ENCODE results near the gene PIM2. TPM values are rescaled to one million over a fixed set of nuclear protein-coding genes. Genes with fewer than 3 reads are reported as not detected.

PIM2 gene
- total and polyA plus RNA-seq, 2 donors from 2014 or later, result 8.7 to 29.6 TPM

- DNase-seq (peak; percentile 93 to 95 (median 94)), FAIRE-seq (peak; percentile 97)
- Histone ChIP-seq H3K27ac (ENCODE audit: low read depth in 2 of 2, low read length in 2 of 2) (no peak overlapping the region), H3K36me3 (ENCODE audit: control insufficient read depth in 2 of 3, insufficient read depth in 3 of 3, low read length in 3 of 3) (no peaks in the 10 kb centered on the region), H3K9me3 (ENCODE audit: control insufficient read depth in 2 of 3, insufficient read depth in 1 of 3, low read length in 3 of 3) (no peaks in the 10 kb centered on the region), H3K4me3 (ENCODE audit: low read length in 3 of 3) (peak overlapping the region in 2 of 3 donors; percentile 28 to 46), H3K9ac (ENCODE audit: low read length in 3 of 3) (peak overlapping the region in 1 of 3 donors; percentile 19), H3K4me1 (ENCODE audit: control insufficient read depth in 2 of 3, insufficient read depth in 2 of 3, low read depth in 1 of 3, low read length in 3 of 3) (peaks cover 0 to 15% (median 0%) of the 10 kb centered on the region in 3 donors), H3K27me3 (ENCODE audit: control insufficient read depth, insufficient read depth, low read length) (no peaks in the 10 kb centered on the region)
- peak; percentile 75 for TF ChIP-seq CTCF (IDR thresholded peaks at IDR 0.05; ENCODE audit: borderline replicate concordance, extremely low read depth, insufficient read depth)
- intact Hi-C loops (cut with DNase I), result no loop called here
Observed at GRCh38 chrX:48917139-48918001, 1.5 kb downstream of the PIM2 start.

GRCh38 chrX:48914593-48915493, 4.0 kb downstream of the PIM2 start:
- FAIRE-seq (no peak), DNase-seq (peak in 1 of 5 donors; percentile 69)
- Histone ChIP-seq H3K36me3 (ENCODE audit: control insufficient read depth in 2 of 3, insufficient read depth in 3 of 3, low read length in 3 of 3) (no peaks in the 10 kb centered on the region), H3K9ac (ENCODE audit: low read length in 3 of 3) (no peak overlapping the region), H3K27ac (ENCODE audit: low read depth in 2 of 2, low read length in 2 of 2) (no peak overlapping the region), H3K27me3 (ENCODE audit: control insufficient read depth, insufficient read depth, low read length) (no peaks in the 10 kb centered on the region), H3K4me3 (ENCODE audit: low read length in 3 of 3) (no peak overlapping the region), H3K9me3 (ENCODE audit: control insufficient read depth in 2 of 3, insufficient read depth in 1 of 3, low read length in 3 of 3) (no peaks in the 10 kb centered on the region), H3K4me1 (ENCODE audit: control insufficient read depth in 2 of 3, insufficient read depth in 2 of 3, low read depth in 1 of 3, low read length in 3 of 3) (peaks cover 0 to 21% (median 0%) of the 10 kb centered on the region in 3 donors)
- intact Hi-C loops (cut with DNase I), result no loop called here
- TF ChIP-seq CTCF (IDR thresholded peaks at IDR 0.05; ENCODE audit: borderline replicate concordance, extremely low read depth, insufficient read depth), result no peak

GRCh38 chrX:48913605-48914366, 5.0 kb downstream of the PIM2 start:
- H3K4me1 ChIP-seq (ENCODE audit: control insufficient read depth in 2 of 3, insufficient read depth in 2 of 3, low read depth in 1 of 3, low read length in 3 of 3), result peaks cover 0 to 15% (median 0%) of the 10 kb centered on the region in 3 donors
- no peak overlapping the region for H3K9ac ChIP-seq (ENCODE audit: low read length in 3 of 3)
- no peaks in the 10 kb centered on the region for H3K36me3 ChIP-seq (ENCODE audit: control insufficient read depth in 2 of 3, insufficient read depth in 3 of 3, low read length in 3 of 3)
- no peaks in the 10 kb centered on the region for H3K27me3 ChIP-seq (ENCODE audit: control insufficient read depth, insufficient read depth, low read length)
- H3K4me3 ChIP-seq (ENCODE audit: low read length in 3 of 3), result no peak overlapping the region
- no peaks in the 10 kb centered on the region for H3K9me3 ChIP-seq (ENCODE audit: control insufficient read depth in 2 of 3, insufficient read depth in 1 of 3, low read length in 3 of 3)
- FAIRE-seq (no peak), DNase-seq (peak in 1 of 5 donors; percentile 46)
- no peak for TF ChIP-seq CTCF (IDR thresholded peaks at IDR 0.05; ENCODE audit: borderline replicate concordance, extremely low read depth, insufficient read depth)
- intact Hi-C loops (cut with DNase I), result no loop called here
- H3K27ac ChIP-seq (ENCODE audit: low read depth in 2 of 2, low read length in 2 of 2), result no peak overlapping the region
